Nephron (organoid): ENCODE results near the gene LHFPL5.
A peak's percentile ranks its signal among the peaks of the same experiment; 100 is the strongest.

Experiments
- H3K27ac Mint-ChIP-seq, 3 experiments: 2 replicates each; pipeline ENCODE4 v1.8.0; 2020; ENCODE audit warnings: mixed read lengths in 3 of 3, mild to moderate bottlenecking in 2 of 3, moderate library complexity in 1 of 3
- H3K27me3 Mint-ChIP-seq: 2 replicates; pipeline ENCODE4 v1.8.0; 2021; ENCODE audit warnings: low read depth, mild to moderate bottlenecking, moderate library complexity, mixed read lengths
- H3K36me3 Mint-ChIP-seq: 2 replicates; pipeline ENCODE4 v1.8.0; 2020; ENCODE audit warnings: low read depth, mixed read lengths
- H3K4me1 Mint-ChIP-seq: 2 replicates; pipeline ENCODE4 v1.8.0; 2020; ENCODE audit warnings: mixed read lengths
- H3K4me3 Mint-ChIP-seq, 3 experiments: 2 replicates each; pipeline ENCODE4 v1.8.0; 2020; ENCODE audit warnings: mild to moderate bottlenecking in 3 of 3, mixed read lengths in 3 of 3, moderate library complexity in 2 of 3
- H3K9me3 Mint-ChIP-seq: 2 replicates; pipeline ENCODE4 v1.8.0; 2020; ENCODE audit warnings: mixed read lengths
- TF ChIP-seq, protein P1 (sequence below), 3 experiments: fragments of 200-600 bp; sonication (generic); IDR thresholded peaks; one replicate each; pipeline ENCODE4 v1.5.0; 2021; ENCODE audit warnings: antibody characterized with exemption in 3 of 3; ENCODE audit not compliant: unreplicated experiment in 3 of 3

Gene LHFPL5

DNA sequence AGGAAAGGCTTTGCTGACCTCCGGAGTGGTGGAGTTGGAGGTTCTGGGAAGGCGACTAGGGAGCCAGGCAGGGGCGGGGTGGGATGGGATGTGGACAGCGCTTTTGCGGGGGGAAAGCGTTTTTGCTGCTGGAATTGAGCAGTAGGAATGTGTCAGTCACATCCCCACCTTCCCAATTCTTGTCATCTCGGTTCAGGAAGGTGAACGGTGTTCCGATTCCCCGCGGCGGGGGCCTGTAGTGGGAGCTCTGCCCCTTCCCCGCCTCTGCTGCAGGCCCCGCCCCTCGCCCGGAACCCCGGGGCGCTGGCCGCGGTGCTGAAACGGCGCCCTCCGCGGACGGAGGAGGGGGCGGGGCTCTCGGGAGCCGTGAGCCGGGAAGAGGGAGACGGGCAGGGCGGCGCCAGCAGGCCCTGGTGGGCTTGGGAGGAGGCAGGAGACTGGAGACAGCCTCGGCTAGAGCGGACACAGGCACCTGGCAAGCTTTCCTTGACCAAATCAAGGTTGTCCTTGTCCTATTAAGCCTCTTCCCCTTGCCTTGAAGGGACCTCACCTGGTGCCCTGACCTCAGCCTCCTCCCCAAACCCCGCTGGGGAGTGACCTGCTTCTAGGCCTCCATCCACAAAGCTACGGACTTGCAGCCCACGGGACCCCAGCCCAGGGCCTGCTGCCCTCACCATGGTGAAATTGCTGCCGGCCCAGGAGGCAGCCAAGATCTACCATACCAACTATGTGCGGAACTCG lies at the start of gene LHFPL5:
Gene LHFPL5 (plus strand): TSS at position 357 of the 741 bp plus-strand sequence. CDS start 319 bp downstream, at position 676.
- Mint-ChIP-seq H3K4me1 (peaks cover 7% of the 10 kb centered on the region), H3K27me3 (peaks cover 11% of the 10 kb centered on the region), H3K9me3 (no peaks in the 10 kb centered on the region), H3K36me3 (no peaks in the 10 kb centered on the region), H3K4me3 (peak within 1 kb of the TSS; percentile 63 to 69 (median 66)), H3K27ac (no peak within 1 kb of the TSS)
- TF ChIP-seq, protein P1, sequence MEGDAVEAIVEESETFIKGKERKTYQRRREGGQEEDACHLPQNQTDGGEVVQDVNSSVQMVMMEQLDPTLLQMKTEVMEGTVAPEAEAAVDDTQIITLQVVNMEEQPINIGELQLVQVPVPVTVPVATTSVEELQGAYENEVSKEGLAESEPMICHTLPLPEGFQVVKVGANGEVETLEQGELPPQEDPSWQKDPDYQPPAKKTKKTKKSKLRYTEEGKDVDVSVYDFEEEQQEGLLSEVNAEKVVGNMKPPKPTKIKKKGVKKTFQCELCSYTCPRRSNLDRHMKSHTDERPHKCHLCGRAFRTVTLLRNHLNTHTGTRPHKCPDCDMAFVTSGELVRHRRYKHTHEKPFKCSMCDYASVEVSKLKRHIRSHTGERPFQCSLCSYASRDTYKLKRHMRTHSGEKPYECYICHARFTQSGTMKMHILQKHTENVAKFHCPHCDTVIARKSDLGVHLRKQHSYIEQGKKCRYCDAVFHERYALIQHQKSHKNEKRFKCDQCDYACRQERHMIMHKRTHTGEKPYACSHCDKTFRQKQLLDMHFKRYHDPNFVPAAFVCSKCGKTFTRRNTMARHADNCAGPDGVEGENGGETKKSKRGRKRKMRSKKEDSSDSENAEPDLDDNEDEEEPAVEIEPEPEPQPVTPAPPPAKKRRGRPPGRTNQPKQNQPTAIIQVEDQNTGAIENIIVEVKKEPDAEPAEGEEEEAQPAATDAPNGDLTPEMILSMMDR (IDR thresholded peaks at IDR 0.05; ENCODE audit: unreplicated experiment in 3 of 3): no peak

DNA sequence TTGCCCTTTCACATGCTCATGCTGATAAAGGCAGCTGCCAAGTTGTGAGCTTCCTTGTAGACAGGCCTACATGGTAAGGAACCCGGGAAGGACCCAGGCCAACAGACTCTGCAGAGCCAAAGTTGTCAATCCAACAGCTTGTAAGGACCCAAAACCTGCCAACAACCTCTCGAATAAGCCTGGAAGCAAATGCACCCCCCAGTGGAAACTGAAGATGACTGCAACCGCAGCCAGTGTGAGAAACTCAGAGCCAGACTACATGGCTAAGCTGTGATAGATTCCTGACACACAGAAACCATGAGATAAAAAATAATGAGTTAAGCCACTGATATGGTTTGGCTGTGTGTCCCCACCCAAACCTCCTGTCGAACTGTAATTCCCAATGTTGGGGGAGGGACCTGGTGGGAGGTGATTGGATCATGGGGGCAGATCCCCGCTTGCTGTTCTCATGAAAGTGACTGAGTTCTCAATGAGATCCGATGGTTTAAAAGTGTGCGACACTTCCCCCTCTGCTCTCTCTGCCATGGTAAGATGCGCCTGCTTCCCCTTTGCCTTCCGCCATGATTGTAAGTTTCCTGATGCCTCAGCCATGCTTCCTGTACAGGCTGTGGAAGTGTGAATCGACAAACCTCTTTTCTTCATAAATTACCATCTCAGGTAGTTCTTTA lies 47.6 kb upstream of the LHFPL5 start:
- Mint-ChIP-seq H3K27me3 (peaks cover 31% of the 10 kb centered on the region), H3K9me3 (no peaks in the 10 kb centered on the region), H3K4me3 (no peak overlapping the region), H3K27ac (no peak overlapping the region), H3K36me3 (no peaks in the 10 kb centered on the region), H3K4me1 (no peaks in the 10 kb centered on the region)
- TF ChIP-seq, protein P1 (IDR thresholded peaks at IDR 0.05; ENCODE audit: unreplicated experiment in 3 of 3): peak in 1 of 3 experiments; percentile 44

DNA sequence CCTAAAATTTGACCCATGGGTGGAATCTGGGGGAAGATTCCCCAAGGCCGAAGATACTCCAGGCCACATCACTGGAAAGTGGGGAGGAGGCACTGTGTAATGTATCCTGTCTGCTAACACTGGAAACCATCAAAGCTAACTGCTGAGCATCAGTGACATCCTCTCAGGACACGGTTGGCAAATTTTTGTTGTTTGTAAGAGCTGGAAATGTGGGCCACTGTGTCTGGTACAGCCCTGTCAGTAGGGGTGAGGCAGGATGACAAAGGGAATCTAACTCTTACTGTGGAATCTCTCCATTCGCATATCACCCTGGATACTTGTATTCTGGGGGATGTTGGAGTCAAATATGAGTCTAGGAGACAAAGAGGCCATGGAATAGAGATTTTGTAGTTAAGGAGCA lies 45.7 kb upstream of the LHFPL5 start:
- peaks cover 49% of the 10 kb centered on the region for H3K27me3 Mint-ChIP-seq
- no peak overlapping the region for H3K4me3 Mint-ChIP-seq
- H3K9me3 Mint-ChIP-seq: no peaks in the 10 kb centered on the region
- H3K36me3 Mint-ChIP-seq: no peaks in the 10 kb centered on the region
- TF ChIP-seq, protein P1 (IDR thresholded peaks at IDR 0.05; ENCODE audit: unreplicated experiment in 3 of 3): no peak
- no peak overlapping the region for H3K27ac Mint-ChIP-seq
- H3K4me1 Mint-ChIP-seq: peaks cover 7% of the 10 kb centered on the region

DNA sequence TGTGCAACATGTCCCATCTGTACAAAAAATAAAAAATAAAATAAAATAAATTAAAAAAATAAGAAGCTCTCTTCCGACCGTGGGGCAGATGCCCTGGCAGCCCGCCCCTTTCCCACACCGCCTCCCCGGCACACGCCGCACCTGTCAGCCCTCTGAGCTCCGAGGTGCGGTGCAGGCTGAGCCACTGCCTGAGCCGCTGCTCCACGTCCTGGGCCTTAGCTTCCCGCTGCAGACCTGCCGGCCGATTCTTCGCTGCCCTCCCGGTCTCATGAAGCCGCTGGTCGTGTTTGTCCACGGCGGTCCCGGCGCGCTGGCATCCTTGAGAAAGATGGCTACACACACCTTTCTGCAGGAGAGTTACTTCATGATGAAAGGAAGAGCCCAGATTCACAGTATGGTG lies 39.4 kb upstream of the LHFPL5 start:
- Mint-ChIP-seq H3K27me3 (peaks cover 68% of the 10 kb centered on the region), H3K27ac (no peak overlapping the region)

DNA sequence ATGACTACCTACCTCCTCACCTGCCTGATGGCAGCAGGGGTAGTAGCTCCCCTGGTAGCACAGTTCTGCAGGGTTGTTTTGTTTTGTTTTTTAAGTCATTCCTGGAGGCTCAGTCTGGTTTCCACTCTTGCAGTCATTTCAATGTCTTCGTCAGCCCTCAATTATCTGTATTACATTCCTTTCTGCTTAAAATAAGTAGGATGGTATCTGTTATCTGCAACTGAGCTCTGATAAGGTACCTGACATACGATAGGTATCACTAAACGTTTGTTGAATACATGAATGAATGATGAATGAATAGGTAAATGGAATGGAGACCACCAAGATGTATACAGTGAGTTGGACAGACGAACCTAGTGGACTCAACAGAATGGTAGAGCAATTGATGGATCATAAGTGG lies 35.9 kb upstream of the LHFPL5 start:
- Mint-ChIP-seq H3K27me3 (peaks cover 47% of the 10 kb centered on the region), H3K4me3 (no peak overlapping the region), H3K9me3 (no peaks in the 10 kb centered on the region), H3K4me1 (peaks cover 3% of the 10 kb centered on the region), H3K27ac (no peak overlapping the region), H3K36me3 (no peaks in the 10 kb centered on the region)
- TF ChIP-seq, protein P1 (IDR thresholded peaks at IDR 0.05; ENCODE audit: unreplicated experiment in 3 of 3): no peak

More for the DNA sequence above, 39.4 kb upstream of the LHFPL5 start:
- TF ChIP-seq, protein P1 (IDR thresholded peaks at IDR 0.05; ENCODE audit: unreplicated experiment in 3 of 3): no peak
- H3K4me3 Mint-ChIP-seq: no peak overlapping the region
- no peaks in the 10 kb centered on the region for H3K36me3 Mint-ChIP-seq
- no peaks in the 10 kb centered on the region for H3K9me3 Mint-ChIP-seq
- H3K4me1 Mint-ChIP-seq: peaks cover 7% of the 10 kb centered on the region

DNA sequence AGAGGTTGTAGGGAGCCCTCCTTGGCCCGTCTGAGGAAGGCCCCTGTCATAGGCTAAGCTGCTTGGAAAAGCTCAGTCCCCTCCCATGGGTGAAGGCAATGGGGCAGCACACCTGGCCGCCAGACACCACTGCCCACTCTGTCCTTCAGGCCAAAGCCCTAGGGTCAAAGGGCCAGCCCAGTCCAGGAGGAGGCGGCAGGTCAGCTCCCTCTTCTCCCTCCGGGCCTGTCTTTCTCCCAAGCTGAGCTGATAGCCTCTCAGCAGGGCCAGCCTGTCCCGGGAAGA lies 33.9 kb upstream of the LHFPL5 start:
- H3K36me3 Mint-ChIP-seq: no peaks in the 10 kb centered on the region
- no peak overlapping the region for H3K27ac Mint-ChIP-seq

More for the DNA sequence above, 33.9 kb upstream of the LHFPL5 start:
- TF ChIP-seq, protein P1 (IDR thresholded peaks at IDR 0.05; ENCODE audit: unreplicated experiment in 3 of 3): no peak
- Mint-ChIP-seq H3K4me3 (no peak overlapping the region), H3K4me1 (no peaks in the 10 kb centered on the region), H3K9me3 (no peaks in the 10 kb centered on the region), H3K27me3 (peaks cover 37% of the 10 kb centered on the region)
